ENCODE measurements around the gene EME2.

Gene EME2

GRCh38 chr16:1768061-1768766, 4.4 kb upstream of the EME2 start:
- no peak for DNase-seq

GRCh38 chr16:1768767-1769401, 3.7 kb upstream of the EME2 start:
- DNase-seq, result no peak

GRCh38 chr16:1769402-1770300, 3.0 kb upstream of the EME2 start:
- DNase-seq, result no peak

- DNase-seq, result no peak
Measured at GRCh38 chr16:1770328-1771187, 2.1 kb upstream of the EME2 start.

GRCh38 chr16:1771188-1771863, 1.3 kb upstream of the EME2 start, which contains the start of gene NME3:
NME3 (minus strand) TSS chr16:1771543; CDS start chr16:1771534, 9 bp downstream.
- DNase-seq, result no peak

- DNase-seq, result no peak
Measured at GRCh38 chr16:1771864-1772361, 697 bp upstream of the EME2 start.

- peak; percentile 55 for DNase-seq
Measured at GRCh38 chr16:1772908-1773702, 495 bp downstream of the EME2 start, which contains the start of gene MRPS34. MRPS34 (minus strand) TSS chr16:1773134; CDS start chr16:1773119, 15 bp downstream.

- no peak for DNase-seq
Measured at GRCh38 chr16:1773703-1774447, 1.3 kb downstream of the EME2 start.

- no peak for DNase-seq
Measured at GRCh38 chr16:1774448-1774780, 1.8 kb downstream of the EME2 start.

- DNase-seq, result no peak
Measured at GRCh38 chr16:1775006-1775845, 2.6 kb downstream of the EME2 start.

- no peak for DNase-seq
Measured at GRCh38 chr16:1775846-1776671, 3.4 kb downstream of the EME2 start.

GRCh38 chr16:1776672-1776955, 4.0 kb downstream of the EME2 start:
- DNase-seq, result no peak

GRCh38 chr16:1776991-1777374, 4.4 kb downstream of the EME2 start:
- DNase-seq, result no peak

GRCh38 chr16:1777375-1778199, 5.0 kb downstream of the EME2 start:
- DNase-seq, result no peak

GRCh38 chr16:1778200-1779179, 5.9 kb downstream of the EME2 start:
- no peak for DNase-seq

- no peak for DNase-seq
Measured at GRCh38 chr16:1779234-1779701, 6.7 kb downstream of the EME2 start.
